B cell (primary cell): ENCODE data around the gene ADGRV1. TPM values are rescaled to one million over a fixed set of nuclear protein-coding genes. Genes with fewer than 3 reads are reported as not detected.

Source experiments
- ATAC-seq: fragments of 200-7000 bp; cut with Tn5 transposase; one replicate; pipeline ENCODE4 v1.10.0; 2021; ENCODE audit warnings: low read depth, mild to moderate bottlenecking, moderate number of reproducible peaks, moderate library complexity
- CTCF ChIA-PET: fragments of 350-600 bp; sonication (Branson Sonifier 250); formaldehyde crosslinking; loops from one replicate; lab custom pipeline; 2021; ENCODE audit warnings: antibody characterized with exemption, inconsistent platforms; lab: Charles Lee
- POLR2A ChIA-PET: fragments of 350-600 bp; sonication (Branson Sonifier 250); formaldehyde crosslinking; loops from one replicate; lab custom pipeline; 2021; ENCODE audit warnings: antibody characterized with exemption; lab: Charles Lee
- DNase-seq: peaks from one replicate; pipeline ENCODE4 v3.0.0; 2013
- H2AFZ ChIP-seq: 2 replicates; pipeline ENCODE4 v1.6.1; 2012; ENCODE audit warnings: mild to moderate bottlenecking, low read depth, low read length; ENCODE audit not compliant: insufficient read depth, poor library complexity, severe bottlenecking
- H3K27ac ChIP-seq, 2 donors: 1 replicate in 1 of 2; 2 replicates in 1 of 2; pipeline ENCODE4 v1.5.1; 2012 to 2013; ENCODE audit warnings: low read length in 2 of 2, mild to moderate bottlenecking in 2 of 2, moderate library complexity in 1 of 2
- H3K27me3 ChIP-seq, 4 experiments: fragments of 200-600 bp in 1 of 4; sonication (generic) in 1 of 4; replicated peaks in 1 of 4; 1 replicate in 2 of 4; 2 replicates in 2 of 4; pipeline versions ENCODE4 v1.6.1 to v1.7.0; 2013 to 2016; ENCODE audit warnings: low read length in 3 of 4, mild to moderate bottlenecking in 2 of 4, mixed read lengths in 1 of 4, moderate library complexity in 1 of 4; ENCODE audit not compliant: insufficient read depth in 4 of 4, control insufficient read depth in 3 of 4; ENCODE audit errors: control extremely low read depth in 1 of 4
- H3K36me3 ChIP-seq, 2 experiments: replicated peaks in 1 of 2; 1 replicate in 1 of 2; 2 replicates in 1 of 2; pipeline versions ENCODE4 v1.6.1 to v1.7.1; 2013; ENCODE audit warnings: low read length in 1 of 2; ENCODE audit not compliant: insufficient read depth in 2 of 2, control insufficient read depth in 1 of 2; ENCODE audit errors: control extremely low read depth in 1 of 2, extremely low read depth in 1 of 2
- H3K4me1 ChIP-seq, 2 donors: fragments of 200-600 bp in 1 of 2; sonication (generic) in 1 of 2; 1 replicate in 1 of 2; 2 replicates in 1 of 2; pipeline versions ENCODE4 v1.5.1 to v1.6.1; 2013 to 2017; ENCODE audit warnings: low read length in 2 of 2; ENCODE audit not compliant: control insufficient read depth in 2 of 2, insufficient read depth in 2 of 2
- H3K4me2 ChIP-seq: replicated peaks from 2 replicates; pipeline ENCODE3; 2012; ENCODE audit warnings: mild to moderate bottlenecking, low read depth, low read length; ENCODE audit not compliant: poor library complexity, severe bottlenecking
- H3K4me3 ChIP-seq, 5 experiments: fragments of 200-600 bp in 1 of 5; sonication (generic) in 1 of 5; 1 replicate in 3 of 5; 2 replicates in 2 of 5; pipeline versions ENCODE4 v1.5.1 to v1.7.0; 2011 to 2016; ENCODE audit warnings: low read length in 4 of 5, mild to moderate bottlenecking in 4 of 5, low read depth in 2 of 5, control low read depth in 1 of 5, moderate library complexity in 1 of 5; ENCODE audit not compliant: insufficient read depth in 1 of 5; ENCODE audit errors: control extremely low read depth in 1 of 5, extremely low read depth in 1 of 5
- H3K79me2 ChIP-seq: fragments of 200-600 bp; sonication (generic); one replicate; pipeline ENCODE4 v1.6.0; 2016; ENCODE audit warnings: low read length; ENCODE audit not compliant: control insufficient read depth, insufficient read depth
- H3K9ac ChIP-seq: fragments of 200-600 bp; sonication (generic); 2 replicates; pipeline ENCODE4 v1.6.1; 2017; ENCODE audit warnings: mild to moderate bottlenecking, low read length, moderate library complexity
- H3K9me3 ChIP-seq, 3 donors: one replicate each; pipeline versions ENCODE4 v1.6.1 to v1.7.1; 2013; ENCODE audit warnings: low read length in 2 of 3; ENCODE audit not compliant: control insufficient read depth in 2 of 3, insufficient read depth in 1 of 3; ENCODE audit errors: control extremely low read depth in 1 of 3
- H4K20me1 ChIP-seq: 2 replicates; pipeline ENCODE4 v1.6.0; 2012; ENCODE audit warnings: mild to moderate bottlenecking, low read length; ENCODE audit not compliant: insufficient read depth, control insufficient read depth, poor library complexity, severe bottlenecking
- H3K27ac Mint-ChIP-seq: one replicate; pipeline ENCODE4 v1.8.0; 2021; ENCODE audit warnings: mixed read lengths
- H3K27me3 Mint-ChIP-seq: one replicate; pipeline ENCODE4 v1.8.0; 2021; ENCODE audit warnings: mixed read lengths
- H3K4me1 Mint-ChIP-seq: one replicate; pipeline ENCODE4 v1.8.0; 2021; ENCODE audit warnings: mixed read lengths
- H3K4me3 Mint-ChIP-seq: one replicate; pipeline ENCODE4 v1.8.0; 2021; ENCODE audit warnings: mixed read lengths
- H3K9me3 Mint-ChIP-seq: one replicate; pipeline ENCODE4 v1.8.0; 2022; ENCODE audit warnings: mixed read lengths; ENCODE audit not compliant: insufficient read depth
- CTCF ChIP-seq: fragments of 200-600 bp; IDR thresholded peaks from one replicate; pipeline ENCODE4 v1.8.0; 2022; ENCODE audit warnings: antibody characterized with exemption, mild to moderate bottlenecking
- EZH2 ChIP-seq: IDR thresholded peaks from 2 replicates; pipeline ENCODE4 v1.6.1; 2012; ENCODE audit warnings: borderline replicate concordance, low read depth, mild to moderate bottlenecking, moderate library complexity, low read length; ENCODE audit not compliant: insufficient read depth, poor library complexity, severe bottlenecking
- WGBS: methylation state at CpG from one replicate; pipeline ENCODE4 v1.1.5; 2013; ENCODE audit warnings: missing lambda C conversion rate; ENCODE audit not compliant: insufficient coverage; 5-methylcytosine and 5-hydroxymethylcytosine counted together
- intact Hi-C: fragments of 100-400 bp; cut with micrococcal nuclease; formaldehyde crosslinking; loops from one replicate; pipeline ENCODE4 v1.10.0; 2022
- polyA plus RNA-seq: library from polyadenylated mRNA; depleted of rRNA; stranded (reverse); fragments of >200 nt; gene quantifications from 2 replicates; pipeline ENCODE4 v1.2.3, GENCODE V29; 2012
- total RNA-seq, 2 donors: library from RNA; stranded (reverse); fragments of 120-200 nt in 1 of 2; gene quantifications; 1 replicate in 1 of 2; 2 replicates in 1 of 2; pipeline versions ENCODE4 v1.2.3 to v1.2.4, GENCODE V29; 2013 to 2022

The ADGRV1 gene
- total and polyA plus RNA-seq, 2 donors (not counting 1 experiment from before 2014, with no cell fraction given), result 0.07 TPM; not detected in 1

- Histone ChIP-seq H3K4me2 (no peak overlapping the region), H3K79me2 (no peaks in the 10 kb centered on the region), H3K9ac (no peak overlapping the region), H2AFZ (no peak overlapping the region), H4K20me1 (no peaks in the 10 kb centered on the region), H3K4me1 (no peaks in the 10 kb centered on the region), H3K4me3 (no peak overlapping the region), H3K27ac (no peak overlapping the region), H3K36me3 (no peaks in the 10 kb centered on the region), H3K9me3 (peaks cover 0 to 15% (median 3%) of the 10 kb centered on the region in 3 donors), H3K27me3 (peaks cover 0 to 3% (median 0%) of the 10 kb centered on the region in 4 experiments)
- Mint-ChIP-seq H3K27me3 (peaks cover 11% of the 10 kb centered on the region), H3K27ac (no peak overlapping the region), H3K4me1 (no peaks in the 10 kb centered on the region), H3K9me3 (peaks cover 2% of the 10 kb centered on the region), H3K4me3 (no peak overlapping the region)
- DNase-seq (no peak), ATAC-seq (no peak)
- POLR2A ChIA-PET, result no interaction called here
- TF ChIP-seq EZH2 (no peak), CTCF (no peak)
- no CpG with 5 or more reads among the region's 1 CpG for WGBS
- intact Hi-C loops, result no loop called here
- CTCF ChIA-PET, result no interaction called here
Observed at GRCh38 chr5:90739567-90739966, 181.0 kb downstream of the ADGRV1 start.

- ATAC-seq (no peak), DNase-seq (no peak)
- 98% methylated on average over 4 of the region's 4 CpGs for WGBS
- no peak overlapping the region for H3K9ac ChIP-seq
- no peaks in the 10 kb centered on the region for H3K4me1 ChIP-seq
- TF ChIP-seq EZH2 (no peak), CTCF (no peak)
- no peak overlapping the region for H2AFZ ChIP-seq
- H3K36me3 ChIP-seq, result no peaks in the 10 kb centered on the region
- H3K9me3 Mint-ChIP-seq, result peaks cover 2% of the 10 kb centered on the region
- intact Hi-C loops, result no loop called here
- peaks cover 0 to 15% (median 3%) of the 10 kb centered on the region in 3 donors for H3K9me3 ChIP-seq
- no peak overlapping the region for H3K4me3 ChIP-seq
- ChIA-PET CTCF (no interaction called here), POLR2A (no interaction called here)
- no peaks in the 10 kb centered on the region for H3K79me2 ChIP-seq
- no peak overlapping the region for H3K27ac ChIP-seq
- H3K27me3 Mint-ChIP-seq, result peaks cover 11% of the 10 kb centered on the region
- no peak overlapping the region for H3K4me2 ChIP-seq
- peaks cover 0 to 3% (median 0%) of the 10 kb centered on the region in 4 experiments for H3K27me3 ChIP-seq
- no peak overlapping the region for H3K27ac Mint-ChIP-seq
- H4K20me1 ChIP-seq, result no peaks in the 10 kb centered on the region
- H3K4me3 Mint-ChIP-seq, result no peak overlapping the region
- no peaks in the 10 kb centered on the region for H3K4me1 Mint-ChIP-seq
Observed at GRCh38 chr5:90740244-90740799, 181.7 kb downstream of the ADGRV1 start.
